Thyroid gland (tissue), 4 donors: ENCODE results near the gene HOTAIR.

Experiments used
- CTCF ChIP-seq, 6 experiments: fragments of 200-600 bp in 3 of 6; fragments of 450-650 bp in 3 of 6; sonication (generic) in 3 of 6; IDR thresholded peaks; one replicate each; pipeline ENCODE4 v1.5.1; 2016 to 2019; ENCODE audit warnings: antibody characterized with exemption in 6 of 6, mild to moderate bottlenecking in 2 of 6, inconsistent platforms in 1 of 6, moderate library complexity in 1 of 6
- POLR2A ChIP-seq, 2 donors: fragments of 450-650 bp; IDR thresholded peaks; one replicate each; pipeline ENCODE4 v1.6.1; 2017; ENCODE audit warnings: antibody characterized with exemption in 2 of 2, mild to moderate bottlenecking in 2 of 2, moderate library complexity in 1 of 2

DNA sequence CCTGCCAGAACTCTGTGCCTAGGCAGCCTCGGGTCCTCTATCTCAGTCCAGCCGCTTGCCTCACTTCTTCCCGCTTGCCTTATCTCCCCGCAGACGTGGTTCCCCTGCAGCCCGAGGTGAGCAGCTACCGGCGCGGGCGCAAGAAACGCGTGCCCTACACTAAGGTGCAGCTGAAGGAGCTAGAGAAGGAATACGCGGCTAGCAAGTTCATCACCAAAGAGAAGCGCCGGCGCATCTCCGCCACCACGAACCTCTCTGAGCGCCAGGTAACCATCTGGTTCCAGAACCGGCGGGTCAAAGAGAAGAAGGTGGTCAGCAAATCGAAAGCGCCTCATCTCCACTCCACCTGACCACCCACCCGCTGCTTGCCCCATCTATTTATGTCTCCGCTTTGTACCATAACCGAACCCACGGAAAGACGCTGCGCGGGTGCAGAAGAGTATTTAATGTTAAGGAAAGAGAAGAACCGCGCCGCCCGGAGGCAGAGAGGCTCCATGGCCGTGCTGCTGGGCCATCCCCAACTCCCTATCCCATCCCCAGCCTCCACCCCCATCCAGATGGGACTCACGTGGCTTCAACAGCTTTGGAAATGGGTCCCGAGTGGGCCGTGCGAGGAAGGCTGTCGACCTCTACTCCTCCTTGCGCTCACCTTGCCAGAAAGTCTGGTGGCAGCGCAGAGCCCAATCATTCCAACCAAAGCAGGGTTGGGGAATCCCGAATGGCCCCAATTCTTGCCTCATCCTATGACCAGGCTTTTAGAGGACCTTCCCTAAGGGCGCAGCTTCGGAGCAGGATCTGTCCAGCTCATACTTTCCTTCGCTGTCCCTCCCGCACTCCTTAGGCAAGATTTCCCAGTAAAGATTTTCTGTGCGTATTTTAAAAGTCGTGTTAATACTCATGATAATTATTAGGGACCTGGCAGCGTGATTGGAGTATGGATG lies 29.6 kb downstream of the HOTAIR start:
- TF ChIP-seq POLR2A (IDR thresholded peaks at IDR 0.05) (no peak), CTCF (IDR thresholded peaks at IDR 0.05) (no peak)
